Measurements from ENCODE around the gene FHIT. TPM values are rescaled to one million over a fixed set of nuclear protein-coding genes. Genes with fewer than 3 reads are reported as not detected.

Gene FHIT
- total RNA-seq, 2 donors from 2014 or later: 6.8 to 12.3 TPM

DNA sequence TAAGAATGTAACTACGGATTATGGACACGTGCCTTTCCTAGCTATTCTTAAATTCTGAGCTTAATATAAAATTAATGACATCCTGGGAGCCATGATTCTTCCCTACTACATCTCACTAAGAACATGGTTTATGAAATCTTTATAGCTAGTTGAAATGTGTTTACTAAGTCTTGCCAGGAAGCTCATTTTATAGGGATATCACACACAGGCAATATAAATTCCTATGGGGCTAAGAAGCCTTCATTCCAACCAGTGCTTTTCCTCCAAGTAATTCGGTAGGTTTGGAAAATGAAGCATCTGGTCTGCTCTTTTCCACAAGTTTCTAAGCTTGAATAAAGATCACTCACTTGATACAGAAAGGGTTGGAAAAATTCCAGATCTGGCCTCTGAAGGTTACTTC lies 802.6 kb downstream of the FHIT start:
- no peaks in the 10 kb centered on the region for H3K9me3 ChIP-seq (ENCODE audit: control insufficient read depth, low read length)
- no peak for DNase-seq
- Mint-ChIP-seq H3K4me3 (no peak overlapping the region), H3K27me3 (ENCODE audit: insufficient read depth) (no peaks in the 10 kb centered on the region), H3K4me1 (peaks cover 11% of the 10 kb centered on the region), H3K9me3 (no peaks in the 10 kb centered on the region), H3K27ac (no peak overlapping the region), H3K36me3 (ENCODE audit: low read depth) (no peaks in the 10 kb centered on the region)
- no peak overlapping the region for H3K27ac ChIP-seq (ENCODE audit: low read depth, low read length)
- H3K4me1 ChIP-seq (ENCODE audit: control insufficient read depth, insufficient read depth, low read length): no peaks in the 10 kb centered on the region
- H3K27me3 ChIP-seq (ENCODE audit: control insufficient read depth, insufficient read depth, low read length, poor library complexity, severe bottlenecking): no peaks in the 10 kb centered on the region
- WGBS, 2 experiments (ENCODE audit: insufficient coverage in 1 of 2, insufficient read length in 1 of 2): 96% methylated on average over 3 of the region's 3 CpGs
- TF ChIP-seq, protein P1, sequence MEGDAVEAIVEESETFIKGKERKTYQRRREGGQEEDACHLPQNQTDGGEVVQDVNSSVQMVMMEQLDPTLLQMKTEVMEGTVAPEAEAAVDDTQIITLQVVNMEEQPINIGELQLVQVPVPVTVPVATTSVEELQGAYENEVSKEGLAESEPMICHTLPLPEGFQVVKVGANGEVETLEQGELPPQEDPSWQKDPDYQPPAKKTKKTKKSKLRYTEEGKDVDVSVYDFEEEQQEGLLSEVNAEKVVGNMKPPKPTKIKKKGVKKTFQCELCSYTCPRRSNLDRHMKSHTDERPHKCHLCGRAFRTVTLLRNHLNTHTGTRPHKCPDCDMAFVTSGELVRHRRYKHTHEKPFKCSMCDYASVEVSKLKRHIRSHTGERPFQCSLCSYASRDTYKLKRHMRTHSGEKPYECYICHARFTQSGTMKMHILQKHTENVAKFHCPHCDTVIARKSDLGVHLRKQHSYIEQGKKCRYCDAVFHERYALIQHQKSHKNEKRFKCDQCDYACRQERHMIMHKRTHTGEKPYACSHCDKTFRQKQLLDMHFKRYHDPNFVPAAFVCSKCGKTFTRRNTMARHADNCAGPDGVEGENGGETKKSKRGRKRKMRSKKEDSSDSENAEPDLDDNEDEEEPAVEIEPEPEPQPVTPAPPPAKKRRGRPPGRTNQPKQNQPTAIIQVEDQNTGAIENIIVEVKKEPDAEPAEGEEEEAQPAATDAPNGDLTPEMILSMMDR (conservative IDR thresholded peaks at IDR 0.05): no peak
- H3K9ac ChIP-seq (ENCODE audit: extremely low read depth, low read length, poor library complexity, severe bottlenecking): no peak overlapping the region
- no peaks in the 10 kb centered on the region for H3K36me3 ChIP-seq (ENCODE audit: control insufficient read depth, insufficient read depth, low read length)
- H3K4me3 ChIP-seq (ENCODE audit: low read length): no peak overlapping the region

DNA sequence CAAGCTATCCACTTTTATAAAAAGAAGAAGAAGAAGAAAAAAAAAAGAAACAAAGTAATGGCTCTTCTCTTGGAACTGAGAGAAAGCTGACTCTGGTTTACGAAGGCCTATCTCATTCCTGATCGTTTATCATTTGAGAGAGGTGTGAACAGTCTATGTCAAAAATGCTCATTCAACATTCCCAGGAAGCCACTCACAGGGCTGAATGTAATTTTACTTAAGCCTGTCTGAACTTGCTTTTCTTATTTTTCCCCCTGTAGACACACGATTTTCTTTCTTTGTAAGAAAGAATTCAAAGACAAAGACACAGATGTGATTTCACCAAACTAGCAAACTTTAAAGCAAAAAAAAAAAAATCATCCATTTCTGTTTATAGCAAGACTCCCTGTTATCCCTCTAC lies 805.8 kb downstream of the FHIT start:
- Histone ChIP-seq H3K36me3 (ENCODE audit: control insufficient read depth, insufficient read depth, low read length) (no peaks in the 10 kb centered on the region), H3K9me3 (ENCODE audit: control insufficient read depth, low read length) (no peaks in the 10 kb centered on the region), H3K9ac (ENCODE audit: extremely low read depth, low read length, poor library complexity, severe bottlenecking) (no peak overlapping the region), H3K27ac (ENCODE audit: low read depth, low read length) (no peak overlapping the region), H3K4me1 (ENCODE audit: control insufficient read depth, insufficient read depth, low read length) (no peaks in the 10 kb centered on the region), H3K4me3 (ENCODE audit: low read length) (no peak overlapping the region), H3K27me3 (ENCODE audit: control insufficient read depth, insufficient read depth, low read length, poor library complexity, severe bottlenecking) (no peaks in the 10 kb centered on the region)
- 82 to 85% methylated on average over 3 of the region's 3 CpGs for WGBS, 2 experiments (ENCODE audit: insufficient coverage in 1 of 2, insufficient read length in 1 of 2)
- Mint-ChIP-seq H3K27me3 (ENCODE audit: insufficient read depth) (no peaks in the 10 kb centered on the region), H3K27ac (no peak overlapping the region), H3K4me1 (peaks cover 11% of the 10 kb centered on the region), H3K9me3 (peaks cover 4% of the 10 kb centered on the region), H3K4me3 (no peak overlapping the region), H3K36me3 (ENCODE audit: low read depth) (no peaks in the 10 kb centered on the region)
- TF ChIP-seq, protein P1 (conservative IDR thresholded peaks at IDR 0.05): no peak
- no peak for DNase-seq

GRCh38 chr3:60444898-60445437 lies 806.3 kb downstream of the FHIT start:
- no peak overlapping the region for H3K4me3 Mint-ChIP-seq
- WGBS, 2 experiments (ENCODE audit: insufficient coverage in 1 of 2, insufficient read length in 1 of 2): 74 to 77% methylated on average over 5 of the region's 5 CpGs

More at GRCh38 chr3:60444898-60445437, 806.3 kb downstream of the FHIT start:
- DNase-seq: no peak
- Histone ChIP-seq H3K27me3 (ENCODE audit: control insufficient read depth, insufficient read depth, low read length, poor library complexity, severe bottlenecking) (no peaks in the 10 kb centered on the region), H3K9me3 (ENCODE audit: control insufficient read depth, low read length) (no peaks in the 10 kb centered on the region), H3K9ac (ENCODE audit: extremely low read depth, low read length, poor library complexity, severe bottlenecking) (no peak overlapping the region), H3K36me3 (ENCODE audit: control insufficient read depth, insufficient read depth, low read length) (no peaks in the 10 kb centered on the region), H3K4me1 (ENCODE audit: control insufficient read depth, insufficient read depth, low read length) (no peaks in the 10 kb centered on the region), H3K4me3 (ENCODE audit: low read length) (no peak overlapping the region), H3K27ac (ENCODE audit: low read depth, low read length) (no peak overlapping the region)
- TF ChIP-seq, protein P1 (conservative IDR thresholded peaks at IDR 0.05): no peak
- peaks cover 4% of the 10 kb centered on the region for H3K9me3 Mint-ChIP-seq
- H3K27ac Mint-ChIP-seq: no peak overlapping the region
- no peaks in the 10 kb centered on the region for H3K27me3 Mint-ChIP-seq (ENCODE audit: insufficient read depth)
- peaks cover 11% of the 10 kb centered on the region for H3K4me1 Mint-ChIP-seq
- H3K36me3 Mint-ChIP-seq (ENCODE audit: low read depth): no peaks in the 10 kb centered on the region
